Tibial nerve (tissue), 4 donors: ENCODE data around the gene STAB2.

Experiments used
- CTCF ChIP-seq, 5 experiments: fragments of 200-600 bp in 3 of 5; fragments of 450-650 bp in 2 of 5; sonication (generic) in 3 of 5; IDR thresholded peaks; one replicate each; pipeline ENCODE4 v1.5.1; 2016 to 2019; ENCODE audit warnings: antibody characterized with exemption in 5 of 5, mild to moderate bottlenecking in 3 of 5, moderate library complexity in 2 of 5
- EP300 ChIP-seq, 2 donors: sonication (generic); formaldehyde crosslinking; IDR thresholded peaks; one replicate each; pipeline ENCODE4 v1.6.1; 2017; ENCODE audit warnings: antibody characterized with exemption in 2 of 2, mild to moderate bottlenecking in 1 of 2
- POLR2A ChIP-seq, 2 donors: fragments of 450-650 bp; IDR thresholded peaks; one replicate each; pipeline ENCODE4 v1.6.1; 2017; ENCODE audit warnings: antibody characterized with exemption in 2 of 2, mild to moderate bottlenecking in 2 of 2, moderate library complexity in 2 of 2

GRCh38 chr12:103586132-103586531 is 941 bp upstream of the STAB2 start:
- no peak for TF ChIP-seq CTCF (IDR thresholded peaks at IDR 0.05)
- TF ChIP-seq POLR2A (IDR thresholded peaks at IDR 0.05), result no peak
- TF ChIP-seq EP300 (IDR thresholded peaks at IDR 0.05), result no peak
